Measurements from ENCODE around the gene PPP1R14D.

The PPP1R14D gene

DNA sequence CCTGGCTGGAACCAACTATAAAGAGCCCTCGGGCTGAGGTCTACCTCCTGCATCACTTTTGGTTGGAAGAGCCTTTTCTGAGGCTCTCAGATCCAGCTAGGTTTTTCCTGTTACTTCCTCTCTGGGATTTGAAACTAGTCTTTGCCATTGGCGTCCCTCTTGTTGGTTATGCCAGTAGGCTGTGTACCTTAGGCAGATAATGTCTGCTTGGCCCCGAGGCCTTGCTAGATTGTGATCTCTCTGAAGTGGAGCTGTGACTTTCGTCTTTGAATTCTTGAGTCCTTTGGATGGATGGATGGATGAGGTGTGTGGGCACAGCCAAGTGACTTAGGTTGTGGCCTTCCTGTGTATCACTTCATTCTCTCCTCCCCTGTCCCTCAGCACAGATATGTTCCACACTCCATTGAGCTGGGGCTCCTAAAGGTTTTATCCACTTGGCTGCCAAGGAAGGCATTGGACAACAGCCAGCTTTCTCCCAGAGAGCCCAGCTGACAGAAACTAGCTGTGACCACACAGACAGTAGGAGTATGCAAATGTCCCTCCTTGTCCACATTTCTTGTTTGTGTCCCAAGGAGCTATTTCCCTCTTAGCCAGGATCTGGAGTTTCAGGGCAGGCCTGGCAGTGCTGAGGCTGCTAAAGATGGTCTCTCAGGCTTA, 13.3 kb downstream of the PPP1R14D start:
- DNase-seq = peak; percentile 74

DNA sequence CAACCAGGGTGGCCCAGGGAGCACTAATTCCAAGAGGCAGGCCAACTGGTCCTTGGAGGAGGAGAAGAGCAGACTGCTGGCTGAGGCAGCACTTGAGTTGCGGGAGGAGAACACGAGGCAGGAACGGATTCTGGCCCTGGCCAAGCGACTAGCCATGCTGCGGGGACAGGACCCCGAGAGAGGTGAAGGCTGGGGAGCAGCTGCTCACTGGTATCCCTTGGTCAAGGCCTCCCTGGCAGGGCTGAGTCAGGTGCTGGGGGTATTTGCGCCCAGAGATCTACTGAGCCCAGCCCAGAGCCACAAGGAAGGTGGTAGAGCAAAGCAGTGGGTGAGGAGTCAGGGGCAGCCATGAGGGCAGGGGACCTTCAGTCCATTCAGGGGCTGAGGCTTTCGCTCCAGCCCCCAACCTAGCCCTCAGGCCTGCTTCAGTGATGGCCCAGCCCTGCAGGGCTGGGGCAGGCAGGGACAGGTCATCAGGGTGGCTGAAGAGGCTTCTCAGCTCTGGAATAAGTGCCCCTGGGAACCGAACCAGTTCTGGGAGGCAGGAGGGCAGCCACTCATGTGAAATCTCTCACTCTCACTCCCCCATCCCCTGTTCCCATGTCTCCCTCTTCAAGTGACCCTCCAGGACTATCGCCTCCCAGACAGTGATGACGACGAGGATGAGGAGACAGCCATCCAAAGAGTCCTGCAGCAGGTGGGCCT, 15.6 kb downstream of the PPP1R14D start:
- no peak for DNase-seq

GRCh38 chr15:40808861-40809450, 19.6 kb downstream of the PPP1R14D start:
- no peak for DNase-seq

- no peak for DNase-seq
Measured at GRCh38 chr15:40807888-40808461, 20.5 kb downstream of the PPP1R14D start.

DNA sequence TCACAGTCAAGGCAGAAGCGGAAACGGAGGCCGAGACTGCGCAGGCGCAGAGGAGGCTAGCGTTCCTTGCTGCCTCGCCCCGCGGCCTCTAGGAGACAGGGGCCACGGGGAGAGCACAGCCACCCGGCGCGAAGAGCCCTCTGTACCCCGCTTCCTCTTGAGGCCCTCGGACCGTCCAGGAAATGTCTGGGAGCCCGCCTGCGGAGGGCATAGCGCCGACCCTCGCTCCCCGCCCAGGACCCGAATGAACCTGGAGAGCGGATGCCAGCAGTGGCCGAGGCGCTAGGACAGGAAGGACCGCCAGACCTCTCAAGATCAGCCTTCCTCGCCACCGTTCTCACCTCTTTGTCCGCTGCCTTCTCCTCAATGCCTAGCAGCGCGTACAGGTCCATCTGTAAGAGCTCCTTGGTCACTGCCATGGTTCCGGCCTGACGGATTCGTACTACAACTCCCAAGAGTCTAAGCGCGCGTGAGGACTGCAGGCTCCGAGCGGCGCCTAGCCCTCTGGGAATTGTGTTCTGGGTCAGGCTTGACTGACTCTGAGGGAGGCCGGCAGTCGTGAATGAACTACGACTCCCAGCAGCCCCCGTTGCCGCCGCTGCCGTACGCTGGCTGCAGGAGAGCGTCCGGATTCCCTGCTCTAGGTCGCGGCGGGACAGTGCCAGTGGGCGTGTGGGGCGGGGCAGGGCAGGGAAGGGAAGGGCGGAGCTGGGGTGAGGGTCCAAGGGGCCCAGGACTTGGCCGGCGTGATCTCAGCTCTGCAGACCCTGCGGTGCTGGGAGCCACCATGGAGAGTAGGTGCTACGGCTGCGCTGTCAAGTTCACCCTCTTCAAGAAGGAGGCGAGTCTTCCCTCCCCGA, 21.2 kb downstream of the PPP1R14D start, which contains the start of the genes DNAJC17 and ZFYVE19:
Gene DNAJC17, minus strand, starts transcription at position 446 of the 860 bp plus-strand sequence. Its CDS starts 27 bp downstream, at position 419.
Gene ZFYVE19, plus strand, starts transcription at position 62 of the 860 bp plus-strand sequence. Its CDS starts 501 bp downstream, at position 563.
- DNase-seq = peak; percentile 98

- DNase-seq = no peak
Measured at GRCh38 chr15:40806672-40807027, 21.9 kb downstream of the PPP1R14D start.

- DNase-seq = no peak
Measured at GRCh38 chr15:40803688-40804087, 24.8 kb downstream of the PPP1R14D start.

DNA sequence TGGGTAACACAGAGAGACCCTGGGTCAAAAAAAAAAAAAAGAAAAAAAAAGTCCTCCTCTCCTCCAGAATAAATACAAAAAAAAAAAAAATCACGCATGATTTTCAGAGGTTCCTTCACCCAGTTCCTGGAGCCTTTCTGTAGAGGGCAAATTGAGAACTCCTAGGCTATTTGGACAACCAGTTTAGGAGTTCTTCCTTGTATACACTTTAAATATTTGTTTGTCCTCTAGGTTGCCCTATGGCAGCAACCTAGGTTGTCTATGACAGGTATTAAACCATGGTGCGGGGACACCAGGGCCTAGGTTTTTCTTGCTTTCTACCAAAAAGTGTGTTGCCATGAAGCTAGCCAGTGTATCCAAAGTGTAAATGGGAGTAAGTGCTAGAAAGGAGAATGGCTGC, 25.4 kb downstream of the PPP1R14D start:
- no peak for DNase-seq

GRCh38 chr15:40799523-40799922, 29.0 kb downstream of the PPP1R14D start:
- no peak for DNase-seq

GRCh38 chr15:40796512-40796911, 32.0 kb downstream of the PPP1R14D start:
- peak; percentile 49 for DNase-seq

GRCh38 chr15:40796041-40796440, 32.5 kb downstream of the PPP1R14D start:
- DNase-seq = no peak

- DNase-seq = peak; percentile 31
Measured at GRCh38 chr15:40793216-40793989, 35.1 kb downstream of the PPP1R14D start.

DNA sequence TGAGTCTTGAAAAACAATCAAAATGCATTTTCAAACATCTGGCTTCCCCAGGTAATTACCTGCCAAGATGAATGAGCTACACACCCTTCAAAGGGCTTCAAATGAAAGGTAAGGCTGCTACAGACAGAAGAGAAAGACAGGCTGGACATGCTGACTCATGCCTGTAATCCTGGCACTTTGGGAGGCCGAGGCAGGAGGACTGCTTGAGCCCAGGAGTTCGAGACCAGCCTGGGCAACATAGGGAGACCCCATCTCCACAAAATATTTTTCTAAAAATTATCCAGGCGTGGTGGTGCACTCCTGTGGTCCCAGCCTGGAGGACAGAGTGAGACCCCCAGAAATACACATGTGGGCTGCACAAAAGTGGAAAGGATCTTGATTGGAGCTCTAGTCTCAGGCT, 36.1 kb downstream of the PPP1R14D start:
- DNase-seq = no peak

GRCh38 chr15:40790718-40791117, 37.8 kb downstream of the PPP1R14D start:
- no peak for DNase-seq

DNA sequence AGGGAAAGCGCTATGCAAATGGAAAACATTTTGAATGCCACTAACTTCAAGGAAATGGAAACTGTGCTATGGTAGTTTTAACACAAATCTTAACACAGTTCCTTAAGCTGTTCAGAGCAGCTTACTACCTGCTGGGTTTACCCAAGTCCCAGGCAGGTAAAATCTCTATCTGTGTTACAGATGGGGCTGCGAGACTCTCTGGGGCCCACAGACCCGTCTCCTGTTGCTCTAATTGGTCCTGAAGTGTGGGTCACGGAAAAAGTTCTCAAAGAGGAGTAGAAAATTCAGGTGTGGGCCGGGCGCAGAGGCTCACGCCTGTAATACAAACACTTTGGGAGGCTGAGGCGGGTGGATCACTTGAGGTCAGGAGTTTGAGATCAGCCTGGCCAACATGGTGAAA, 38.5 kb downstream of the PPP1R14D start:
- DNase-seq = no peak

GRCh38 chr15:40789119-40789518, 39.4 kb downstream of the PPP1R14D start:
- no peak for DNase-seq

DNA sequence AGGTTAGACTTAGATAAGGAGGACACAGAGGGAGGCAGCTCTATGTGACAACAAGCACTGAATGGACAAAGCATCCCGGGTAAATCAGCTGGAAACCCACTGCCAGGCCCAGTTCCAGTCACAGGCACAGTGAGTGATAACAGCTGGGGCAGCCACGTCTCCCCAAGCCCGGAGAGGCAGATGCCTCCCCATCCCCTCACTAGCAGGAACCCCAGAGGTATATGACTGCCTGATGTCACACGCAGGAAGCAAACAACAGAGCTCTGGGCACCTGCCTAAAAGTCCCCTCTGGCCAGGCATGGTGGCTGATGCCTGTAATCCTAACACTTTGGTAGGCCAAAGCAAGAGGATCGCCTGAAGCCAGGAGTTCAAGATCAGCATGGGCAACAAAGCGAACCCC, 40.5 kb downstream of the PPP1R14D start:
- DNase-seq = no peak

DNA sequence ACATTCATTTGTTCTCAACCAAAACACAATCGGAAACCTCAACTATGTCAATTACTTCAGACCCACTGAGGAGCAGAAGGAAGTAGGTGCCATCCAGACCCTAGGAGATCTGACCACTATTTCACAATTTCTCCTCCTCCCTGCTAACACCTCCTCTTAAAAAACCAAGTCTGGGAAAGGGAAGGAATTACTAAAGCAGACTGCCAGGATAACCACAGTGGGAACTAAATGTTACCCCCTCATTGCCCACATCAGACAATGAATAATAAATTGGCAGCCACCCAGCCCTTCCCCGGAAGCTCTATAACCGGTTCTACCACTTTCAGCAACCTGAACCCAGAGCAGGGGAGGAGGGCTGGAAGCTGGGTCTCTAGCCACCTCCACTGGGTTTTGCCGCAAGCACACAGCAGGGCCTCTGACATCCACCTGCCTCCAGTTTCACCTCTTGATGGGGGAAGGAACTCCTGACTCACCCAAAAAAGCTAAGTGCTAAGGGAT, 41.1 kb downstream of the PPP1R14D start:
- peak; percentile 32 for DNase-seq

GRCh38 chr15:40785814-40786213, 42.7 kb downstream of the PPP1R14D start:
- DNase-seq = no peak

DNA sequence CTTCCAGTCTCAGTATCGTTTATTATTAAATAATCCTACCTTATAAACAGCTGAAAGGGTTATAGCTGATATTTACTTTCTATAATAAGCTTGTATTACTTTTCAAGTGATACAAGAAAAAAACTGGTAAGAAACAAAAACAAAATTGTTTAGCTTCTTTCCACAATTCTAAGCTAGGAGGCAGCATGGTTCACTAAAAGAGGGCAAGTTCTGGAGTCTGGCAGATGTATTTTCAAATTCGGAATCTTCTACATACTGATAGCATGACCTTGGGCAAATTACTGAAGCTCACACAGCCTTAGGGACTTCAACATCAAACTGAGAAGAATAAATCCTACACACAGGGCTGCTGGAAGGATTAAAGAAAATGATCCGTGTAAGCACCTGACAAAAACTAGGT, 43.3 kb downstream of the PPP1R14D start:
- DNase-seq = no peak

DNA sequence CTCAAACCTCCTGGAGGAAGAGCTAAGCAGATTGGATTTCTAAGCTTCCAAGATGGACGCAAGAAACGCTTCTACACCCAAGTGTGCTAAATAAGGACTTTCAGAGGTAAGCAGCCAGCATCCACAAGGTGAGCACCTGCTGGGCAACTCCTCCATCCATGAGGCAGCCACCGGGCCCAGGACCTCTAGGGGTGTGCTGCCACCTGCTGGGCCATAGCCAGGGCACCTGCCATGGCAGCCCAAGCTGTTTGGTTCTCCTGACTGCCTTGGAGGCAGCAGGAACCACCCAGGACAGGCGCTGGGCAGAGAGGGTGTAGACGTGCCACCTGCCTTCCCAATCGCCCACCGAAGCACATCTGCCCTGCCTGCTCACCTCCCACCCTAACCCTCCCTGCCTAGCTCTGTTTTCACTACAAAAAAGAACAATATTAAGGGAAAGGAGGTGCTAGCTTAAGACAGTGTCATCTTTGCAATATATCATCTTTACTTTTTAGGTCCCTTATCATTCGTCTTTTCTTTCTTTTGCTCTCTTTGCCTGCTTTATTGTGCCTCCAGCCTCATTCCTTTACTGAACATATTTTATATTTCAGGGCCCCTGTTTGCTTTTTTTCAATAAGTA, 45.8 kb downstream of the PPP1R14D start:
- peak; percentile 62 for DNase-seq

Data from inflammatory macrophage treated with lipopolysaccharide for 4 hours (primary cell).